Calu3 (cell line): ENCODE measurements around the gene USP3. TPM values are rescaled to one million over a fixed set of nuclear protein-coding genes. Genes with fewer than 3 reads are reported as not detected.

Source experiments
- BruUV-seq: library from RNA; stranded (reverse); fragments of 400-500 nt; replicated peaks from 2 replicates; lab custom pipeline; 2021; lab: Mats Ljungman, UMichigan
- CTCF ChIA-PET: fragments of 300-600 bp; sonication (Branson Sonifier 250); formaldehyde crosslinking; loops from one replicate; lab custom pipeline; 2022; ENCODE audit warnings: antibody characterized with exemption; lab: Charles Lee
- DNase-seq: peaks from one replicate; pipeline ENCODE4 v3.0.0; 2022
- H3K27ac Mint-ChIP-seq: one replicate; pipeline ENCODE4 v1.8.0; 2022; ENCODE audit warnings: mixed read lengths; ENCODE audit not compliant: unreplicated experiment
- H3K27me3 Mint-ChIP-seq: one replicate; pipeline ENCODE4 v1.8.0; 2022; ENCODE audit warnings: mixed read lengths; ENCODE audit not compliant: unreplicated experiment
- H3K36me3 Mint-ChIP-seq: one replicate; pipeline ENCODE4 v1.8.0; 2022; ENCODE audit warnings: mild to moderate bottlenecking, moderate library complexity, mixed read lengths; ENCODE audit not compliant: insufficient read depth, unreplicated experiment
- H3K4me1 Mint-ChIP-seq: one replicate; pipeline ENCODE4 v1.8.0; 2022; ENCODE audit warnings: mild to moderate bottlenecking, low read depth, mixed read lengths; ENCODE audit not compliant: unreplicated experiment
- H3K4me3 Mint-ChIP-seq: one replicate; pipeline ENCODE4 v1.8.0; 2022; ENCODE audit warnings: mild to moderate bottlenecking, low read depth, moderate library complexity, mixed read lengths; ENCODE audit not compliant: unreplicated experiment
- H3K9me3 Mint-ChIP-seq: one replicate; pipeline ENCODE4 v1.8.0; 2022; ENCODE audit warnings: low read depth, mixed read lengths; ENCODE audit not compliant: unreplicated experiment
- intact Hi-C: fragments of 100-400 bp; cut with micrococcal nuclease; formaldehyde crosslinking; loops from one replicate; pipeline ENCODE4 v1.10.0; 2022; ENCODE audit not compliant: unreplicated experiment
- total RNA-seq: library from RNA; stranded (reverse); gene quantifications from 2 replicates; pipeline ENCODE4 v1.2.3, GENCODE V29; 2022
- TF ChIP-seq, protein P1 (sequence below): fragments of 200-600 bp; IDR thresholded peaks from one replicate; pipeline ENCODE4 v1.8.0; 2022; ENCODE audit warnings: antibody characterized with exemption; ENCODE audit not compliant: unreplicated experiment

USP3 gene
- total RNA-seq, 1 experiment from 2014 or later, result 80.8 TPM

DNA sequence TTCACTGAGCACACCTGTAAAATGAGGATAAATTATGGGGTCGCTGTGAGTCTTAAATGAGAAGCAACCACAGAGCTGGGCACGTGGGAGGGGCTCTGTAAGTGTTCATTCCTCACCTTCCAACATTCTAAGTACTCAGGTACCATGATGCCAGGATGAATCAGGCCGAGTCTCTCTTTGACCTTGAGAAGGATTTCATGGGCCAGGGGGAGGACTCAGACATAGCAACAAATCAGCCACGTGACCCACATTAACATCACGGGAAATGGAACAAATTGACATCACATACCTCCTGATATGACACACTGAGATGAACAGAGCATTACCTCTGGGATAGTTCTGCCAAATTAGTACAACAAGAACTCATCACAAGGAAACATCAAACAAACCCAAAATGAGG is 35.2 kb upstream of the USP3 start:
- Mint-ChIP-seq H3K36me3 (no peaks in the 10 kb centered on the region), H3K4me1 (peaks cover 35% of the 10 kb centered on the region), H3K9me3 (no peaks in the 10 kb centered on the region), H3K27ac (no peak overlapping the region), H3K27me3 (no peaks in the 10 kb centered on the region), H3K4me3 (no peak overlapping the region)
- TF ChIP-seq, protein P1, sequence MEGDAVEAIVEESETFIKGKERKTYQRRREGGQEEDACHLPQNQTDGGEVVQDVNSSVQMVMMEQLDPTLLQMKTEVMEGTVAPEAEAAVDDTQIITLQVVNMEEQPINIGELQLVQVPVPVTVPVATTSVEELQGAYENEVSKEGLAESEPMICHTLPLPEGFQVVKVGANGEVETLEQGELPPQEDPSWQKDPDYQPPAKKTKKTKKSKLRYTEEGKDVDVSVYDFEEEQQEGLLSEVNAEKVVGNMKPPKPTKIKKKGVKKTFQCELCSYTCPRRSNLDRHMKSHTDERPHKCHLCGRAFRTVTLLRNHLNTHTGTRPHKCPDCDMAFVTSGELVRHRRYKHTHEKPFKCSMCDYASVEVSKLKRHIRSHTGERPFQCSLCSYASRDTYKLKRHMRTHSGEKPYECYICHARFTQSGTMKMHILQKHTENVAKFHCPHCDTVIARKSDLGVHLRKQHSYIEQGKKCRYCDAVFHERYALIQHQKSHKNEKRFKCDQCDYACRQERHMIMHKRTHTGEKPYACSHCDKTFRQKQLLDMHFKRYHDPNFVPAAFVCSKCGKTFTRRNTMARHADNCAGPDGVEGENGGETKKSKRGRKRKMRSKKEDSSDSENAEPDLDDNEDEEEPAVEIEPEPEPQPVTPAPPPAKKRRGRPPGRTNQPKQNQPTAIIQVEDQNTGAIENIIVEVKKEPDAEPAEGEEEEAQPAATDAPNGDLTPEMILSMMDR, result no peak
- no TSS peak for BruUV-seq
- intact Hi-C loops, result no loop called here
- no peak for DNase-seq
- CTCF ChIA-PET, result interaction anchor here (0.7 kb wide), 1 partner anchor 65 kb away, joined by 7 read pairs; no protein-coding TSS in a partner anchor

DNA sequence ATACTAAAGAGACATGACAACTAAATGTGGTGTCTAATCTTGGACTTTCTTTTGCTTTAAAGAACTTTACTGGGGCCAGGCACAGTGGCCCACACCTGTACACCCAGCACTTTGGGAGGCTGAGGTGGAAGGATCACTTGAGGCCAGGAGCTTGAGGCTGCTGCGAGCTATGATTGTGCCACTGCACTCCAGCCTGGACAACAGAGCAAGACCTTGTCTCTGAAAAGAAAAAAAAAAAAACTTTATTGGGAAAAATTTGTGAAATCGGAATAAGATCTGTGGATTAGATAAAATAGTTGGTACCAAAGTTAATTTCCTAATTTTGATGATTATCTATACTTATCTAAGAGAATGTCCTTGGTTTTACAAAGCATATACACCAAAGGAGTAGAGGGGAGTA is 34.4 kb upstream of the USP3 start:
- Mint-ChIP-seq H3K4me3 (no peak overlapping the region), H3K36me3 (no peaks in the 10 kb centered on the region), H3K9me3 (no peaks in the 10 kb centered on the region), H3K4me1 (peaks cover 35% of the 10 kb centered on the region), H3K27ac (no peak overlapping the region), H3K27me3 (no peaks in the 10 kb centered on the region)
- CTCF ChIA-PET, result interaction anchor here (0.6 to 0.7 kb wide), 2 partner anchors 64 to 67 kb away, joined by 4 to 7 read pairs; no protein-coding TSS in a partner anchor
- TF ChIP-seq, protein P1, result no peak
- intact Hi-C loops, result no loop called here
- DNase-seq, result no peak
- BruUV-seq, result no TSS peak

DNA sequence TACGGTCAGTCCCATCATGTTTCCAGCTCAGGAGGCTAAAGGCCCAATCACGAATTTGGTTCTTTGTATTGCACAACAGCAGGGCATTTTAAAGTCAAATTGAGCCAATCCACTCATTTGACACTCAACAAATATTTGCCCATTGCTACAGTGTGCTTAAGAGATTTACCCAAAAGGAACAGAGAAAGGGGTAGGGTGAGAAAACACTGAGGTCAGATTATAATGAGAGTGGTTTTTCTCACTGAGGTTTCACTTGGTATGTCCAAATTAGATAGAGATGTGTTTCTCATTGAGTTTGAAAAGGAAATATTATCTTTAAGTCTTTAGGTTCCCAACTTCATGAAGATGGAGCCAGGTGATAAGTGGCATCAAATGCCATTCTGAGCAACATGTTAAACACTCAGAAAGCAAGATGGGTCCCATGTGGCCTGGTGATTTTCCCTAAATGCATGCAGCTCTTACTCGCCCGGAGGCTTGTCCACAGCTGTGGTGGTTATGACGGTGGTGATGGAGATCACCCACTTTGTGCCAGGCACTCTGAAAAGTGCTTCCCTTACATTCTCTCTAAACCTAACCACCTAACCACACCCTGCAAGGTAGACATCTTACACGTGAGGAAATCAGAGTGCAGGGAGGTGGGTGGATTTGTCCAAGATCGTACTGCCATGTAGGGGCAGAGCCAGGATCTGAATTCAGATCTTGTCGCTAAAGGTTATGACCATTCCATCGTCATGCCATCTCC is 31.2 kb upstream of the USP3 start:
- TF ChIP-seq, protein P1, result no peak
- CTCF ChIA-PET, result interaction anchor here (0.8 to 2.0 kb wide), 2 partner anchors 80 to 1056 kb away, joined by 3 to 5 read pairs; no protein-coding TSS in a partner anchor
- Mint-ChIP-seq H3K27me3 (no peaks in the 10 kb centered on the region), H3K9me3 (no peaks in the 10 kb centered on the region), H3K27ac (no peak overlapping the region), H3K4me3 (no peak overlapping the region), H3K4me1 (peaks cover 34% of the 10 kb centered on the region), H3K36me3 (peaks cover 7% of the 10 kb centered on the region)
- no peak for DNase-seq
- intact Hi-C loops, result no loop called here
- BruUV-seq, result no TSS peak

DNA sequence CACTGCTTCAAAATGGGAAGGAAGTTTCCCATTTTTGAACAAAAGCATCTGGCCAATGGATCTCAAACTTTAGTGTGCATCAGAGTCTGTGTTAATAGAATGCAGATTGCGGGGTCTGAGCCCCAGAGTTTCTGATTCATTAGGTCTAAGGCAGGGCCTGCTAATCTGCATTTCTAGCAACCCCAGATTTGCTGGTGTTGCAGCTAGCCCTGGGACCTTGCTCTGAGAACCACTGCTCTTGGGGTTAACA is 30.7 kb upstream of the USP3 start:
- CTCF ChIA-PET, result interaction anchor here (1.0 to 2.0 kb wide), 2 partner anchors 80 to 127 kb away, joined by 4 to 5 read pairs; no protein-coding TSS in a partner anchor
- H3K27ac Mint-ChIP-seq, result no peak overlapping the region
- H3K4me3 Mint-ChIP-seq, result no peak overlapping the region
- DNase-seq, result no peak
- H3K9me3 Mint-ChIP-seq, result no peaks in the 10 kb centered on the region
- no TSS peak for BruUV-seq
- peaks cover 34% of the 10 kb centered on the region for H3K4me1 Mint-ChIP-seq
- no peaks in the 10 kb centered on the region for H3K27me3 Mint-ChIP-seq
- TF ChIP-seq, protein P1, result no peak
- intact Hi-C loops, result no loop called here
- H3K36me3 Mint-ChIP-seq, result peaks cover 7% of the 10 kb centered on the region
